Measurements from ENCODE around the gene CDKN2AIPNL.
"Not testable (repeated sequence)": the region's sequence is repeated elsewhere in the genome, so short reads cannot be mapped to it uniquely, and the experiment has no call there.

The CDKN2AIPNL gene

GRCh38 chr5:134437340-134437846, 25.7 kb upstream of the CDKN2AIPNL start:
- H3K27me3 ChIP-seq (ENCODE audit: control insufficient read depth in 1 of 2, insufficient read depth in 2 of 2, low read length in 2 of 2) = no peaks in the 10 kb centered on the region
- H3K4me3 ChIP-seq (ENCODE audit: low read depth in 1 of 2, low read length in 2 of 2) = no peak overlapping the region
- H3K4me1 ChIP-seq (ENCODE audit: insufficient read depth, low read length) = peaks cover 33% of the 10 kb centered on the region
- H3K9me3 ChIP-seq (ENCODE audit: low read length) = no peaks in the 10 kb centered on the region
- no peak overlapping the region for H3K27ac ChIP-seq (ENCODE audit: low read depth, low read length)
- no peak overlapping the region for H3K9ac ChIP-seq (ENCODE audit: low read length)
- no peaks in the 10 kb centered on the region for H3K36me3 ChIP-seq (ENCODE audit: insufficient read depth, low read length)

- H3K27ac ChIP-seq (ENCODE audit: low read depth, low read length) = peak overlapping the region; percentile 16
- H3K27me3 ChIP-seq (ENCODE audit: control insufficient read depth in 1 of 2, insufficient read depth in 2 of 2, low read length in 2 of 2) = no peaks in the 10 kb centered on the region
These were observed 25.1 kb upstream of the CDKN2AIPNL start for GRCh38 chr5:134436523-134437339.

GRCh38 chr5:134435560-134435959, 23.9 kb upstream of the CDKN2AIPNL start:
- Histone ChIP-seq H3K9me3 (ENCODE audit: low read length) (no peaks in the 10 kb centered on the region), H3K4me1 (ENCODE audit: insufficient read depth, low read length) (peaks cover 33% of the 10 kb centered on the region), H3K4me3 (ENCODE audit: low read depth in 1 of 2, low read length in 2 of 2) (no peak overlapping the region), H3K9ac (ENCODE audit: low read length) (no peak overlapping the region), H3K36me3 (ENCODE audit: insufficient read depth, low read length) (no peaks in the 10 kb centered on the region), H3K27me3 (ENCODE audit: control insufficient read depth in 1 of 2, insufficient read depth in 2 of 2, low read length in 2 of 2) (no peaks in the 10 kb centered on the region), H3K27ac (ENCODE audit: low read depth, low read length) (no peak overlapping the region)

More at GRCh38 chr5:134436523-134437339, 25.1 kb upstream of the CDKN2AIPNL start:
- H3K36me3 ChIP-seq (ENCODE audit: insufficient read depth, low read length) = no peaks in the 10 kb centered on the region
- H3K9me3 ChIP-seq (ENCODE audit: low read length) = no peaks in the 10 kb centered on the region
- H3K4me3 ChIP-seq (ENCODE audit: low read depth in 1 of 2, low read length in 2 of 2) = no peak overlapping the region
- peaks cover 33% of the 10 kb centered on the region for H3K4me1 ChIP-seq (ENCODE audit: insufficient read depth, low read length)
- no peak overlapping the region for H3K9ac ChIP-seq (ENCODE audit: low read length)

- H3K27me3 ChIP-seq (ENCODE audit: control insufficient read depth in 1 of 2, insufficient read depth in 2 of 2, low read length in 2 of 2) = peaks cover 0 to 5% of the 10 kb centered on the region in 2 donors
- no peak overlapping the region for H3K27ac ChIP-seq (ENCODE audit: low read depth, low read length)
- H3K4me1 ChIP-seq (ENCODE audit: insufficient read depth, low read length) = peaks cover 16% of the 10 kb centered on the region
- no peak overlapping the region for H3K9ac ChIP-seq (ENCODE audit: low read length)
- no peaks in the 10 kb centered on the region for H3K9me3 ChIP-seq (ENCODE audit: low read length)
- H3K36me3 ChIP-seq (ENCODE audit: insufficient read depth, low read length) = no peaks in the 10 kb centered on the region
- no peak overlapping the region for H3K4me3 ChIP-seq (ENCODE audit: low read depth in 1 of 2, low read length in 2 of 2)
These were observed 21.1 kb upstream of the CDKN2AIPNL start for GRCh38 chr5:134432677-134433359.

GRCh38 chr5:134432174-134432573, 20.5 kb upstream of the CDKN2AIPNL start:
- H3K27ac ChIP-seq (ENCODE audit: low read depth, low read length) = no peak overlapping the region
- H3K9me3 ChIP-seq (ENCODE audit: low read length) = no peaks in the 10 kb centered on the region
- H3K36me3 ChIP-seq (ENCODE audit: insufficient read depth, low read length) = no peaks in the 10 kb centered on the region
- H3K27me3 ChIP-seq (ENCODE audit: control insufficient read depth in 1 of 2, insufficient read depth in 2 of 2, low read length in 2 of 2) = peaks cover 0 to 5% of the 10 kb centered on the region in 2 donors
- no peak overlapping the region for H3K4me3 ChIP-seq (ENCODE audit: low read depth in 1 of 2, low read length in 2 of 2)
- H3K4me1 ChIP-seq (ENCODE audit: insufficient read depth, low read length) = peaks cover 11% of the 10 kb centered on the region
- no peak overlapping the region for H3K9ac ChIP-seq (ENCODE audit: low read length)

GRCh38 chr5:134430001-134430569, 18.4 kb upstream of the CDKN2AIPNL start:
- no peak overlapping the region for H3K27ac ChIP-seq (ENCODE audit: low read depth, low read length)
- H3K27me3 ChIP-seq (ENCODE audit: control insufficient read depth in 1 of 2, insufficient read depth in 2 of 2, low read length in 2 of 2) = peaks cover 0 to 5% of the 10 kb centered on the region in 2 donors
- no peak overlapping the region for H3K9ac ChIP-seq (ENCODE audit: low read length)

GRCh38 chr5:134427540-134428041, 15.9 kb upstream of the CDKN2AIPNL start:
- Histone ChIP-seq H3K27ac (ENCODE audit: low read depth, low read length) (no peak overlapping the region), H3K9me3 (ENCODE audit: low read length) (no peaks in the 10 kb centered on the region), H3K4me3 (ENCODE audit: low read depth in 1 of 2, low read length in 2 of 2) (no peak overlapping the region), H3K9ac (ENCODE audit: low read length) (no peak overlapping the region), H3K27me3 (ENCODE audit: control insufficient read depth in 1 of 2, insufficient read depth in 2 of 2, low read length in 2 of 2) (peaks cover 0 to 5% of the 10 kb centered on the region in 2 donors), H3K4me1 (ENCODE audit: insufficient read depth, low read length) (no peaks in the 10 kb centered on the region), H3K36me3 (ENCODE audit: insufficient read depth, low read length) (no peaks in the 10 kb centered on the region)

More at GRCh38 chr5:134430001-134430569, 18.4 kb upstream of the CDKN2AIPNL start:
- Histone ChIP-seq H3K4me3 (ENCODE audit: low read depth in 1 of 2, low read length in 2 of 2) (no peak overlapping the region), H3K36me3 (ENCODE audit: insufficient read depth, low read length) (no peaks in the 10 kb centered on the region), H3K4me1 (ENCODE audit: insufficient read depth, low read length) (no peaks in the 10 kb centered on the region), H3K9me3 (ENCODE audit: low read length) (no peaks in the 10 kb centered on the region)

- Histone ChIP-seq H3K9ac (ENCODE audit: low read length) (no peak overlapping the region), H3K27me3 (ENCODE audit: control insufficient read depth in 1 of 2, insufficient read depth in 2 of 2, low read length in 2 of 2) (peaks cover 0 to 5% of the 10 kb centered on the region in 2 donors), H3K4me1 (ENCODE audit: insufficient read depth, low read length) (no peaks in the 10 kb centered on the region), H3K4me3 (ENCODE audit: low read depth in 1 of 2, low read length in 2 of 2) (no peak overlapping the region), H3K36me3 (ENCODE audit: insufficient read depth, low read length) (no peaks in the 10 kb centered on the region), H3K9me3 (ENCODE audit: low read length) (no peaks in the 10 kb centered on the region), H3K27ac (ENCODE audit: low read depth, low read length) (no peak overlapping the region)
These were observed 14.7 kb upstream of the CDKN2AIPNL start for GRCh38 chr5:134426361-134426760.

GRCh38 chr5:134423376-134423775, 11.7 kb upstream of the CDKN2AIPNL start:
- H3K4me3 ChIP-seq (ENCODE audit: low read depth in 1 of 2, low read length in 2 of 2) = no peak overlapping the region
- H3K27me3 ChIP-seq (ENCODE audit: control insufficient read depth in 1 of 2, insufficient read depth in 2 of 2, low read length in 2 of 2) = no peaks in the 10 kb centered on the region
- peaks cover 4% of the 10 kb centered on the region for H3K9me3 ChIP-seq (ENCODE audit: low read length)
- no peaks in the 10 kb centered on the region for H3K36me3 ChIP-seq (ENCODE audit: insufficient read depth, low read length)
- H3K9ac ChIP-seq (ENCODE audit: low read length) = no peak overlapping the region
- H3K4me1 ChIP-seq (ENCODE audit: insufficient read depth, low read length) = no peaks in the 10 kb centered on the region
- no peak overlapping the region for H3K27ac ChIP-seq (ENCODE audit: low read depth, low read length)

GRCh38 chr5:134422791-134423365, 11.2 kb upstream of the CDKN2AIPNL start:
- H3K9me3 ChIP-seq (ENCODE audit: low read length) = peaks cover 4% of the 10 kb centered on the region
- H3K27ac ChIP-seq (ENCODE audit: low read depth, low read length) = no peak overlapping the region
- no peak overlapping the region for H3K9ac ChIP-seq (ENCODE audit: low read length)
- H3K4me3 ChIP-seq (ENCODE audit: low read depth in 1 of 2, low read length in 2 of 2) = no peak overlapping the region
- no peaks in the 10 kb centered on the region for H3K36me3 ChIP-seq (ENCODE audit: insufficient read depth, low read length)
- H3K27me3 ChIP-seq (ENCODE audit: control insufficient read depth in 1 of 2, insufficient read depth in 2 of 2, low read length in 2 of 2) = no peaks in the 10 kb centered on the region
- no peaks in the 10 kb centered on the region for H3K4me1 ChIP-seq (ENCODE audit: insufficient read depth, low read length)

- H3K4me1 ChIP-seq (ENCODE audit: insufficient read depth, low read length); H3K27ac ChIP-seq (ENCODE audit: low read depth, low read length); H3K9ac ChIP-seq (ENCODE audit: low read length); H3K27me3 ChIP-seq (ENCODE audit: control insufficient read depth in 1 of 2, insufficient read depth in 2 of 2, low read length in 2 of 2); H3K9me3 ChIP-seq (ENCODE audit: low read length); H3K36me3 ChIP-seq (ENCODE audit: insufficient read depth, low read length); H3K4me3 ChIP-seq (ENCODE audit: low read depth in 1 of 2, low read length in 2 of 2): not testable (repeated sequence)
These were observed 9.4 kb upstream of the CDKN2AIPNL start for GRCh38 chr5:134421038-134421437.
